Tibial nerve (tissue), 3 donors: Measurements from ENCODE around the gene TECPR2.

ENCODE experiments used
- POLR2A ChIP-seq, 2 donors: fragments of 450-650 bp; IDR thresholded peaks; one replicate each; pipeline ENCODE4 v1.6.1; 2017; ENCODE audit warnings: antibody characterized with exemption in 2 of 2, mild to moderate bottlenecking in 2 of 2, moderate library complexity in 2 of 2
- TF ChIP-seq, protein P1 (sequence below), 5 experiments: fragments of 200-600 bp in 3 of 5; fragments of 450-650 bp in 2 of 5; sonication (generic) in 3 of 5; IDR thresholded peaks; one replicate each; pipeline ENCODE4 v1.5.1; 2016 to 2019; ENCODE audit warnings: antibody characterized with exemption in 5 of 5, mild to moderate bottlenecking in 3 of 5, moderate library complexity in 2 of 5

GRCh38 chr14:102538602-102539543 is 176.1 kb downstream of the TECPR2 start:
- TF ChIP-seq, protein P1, sequence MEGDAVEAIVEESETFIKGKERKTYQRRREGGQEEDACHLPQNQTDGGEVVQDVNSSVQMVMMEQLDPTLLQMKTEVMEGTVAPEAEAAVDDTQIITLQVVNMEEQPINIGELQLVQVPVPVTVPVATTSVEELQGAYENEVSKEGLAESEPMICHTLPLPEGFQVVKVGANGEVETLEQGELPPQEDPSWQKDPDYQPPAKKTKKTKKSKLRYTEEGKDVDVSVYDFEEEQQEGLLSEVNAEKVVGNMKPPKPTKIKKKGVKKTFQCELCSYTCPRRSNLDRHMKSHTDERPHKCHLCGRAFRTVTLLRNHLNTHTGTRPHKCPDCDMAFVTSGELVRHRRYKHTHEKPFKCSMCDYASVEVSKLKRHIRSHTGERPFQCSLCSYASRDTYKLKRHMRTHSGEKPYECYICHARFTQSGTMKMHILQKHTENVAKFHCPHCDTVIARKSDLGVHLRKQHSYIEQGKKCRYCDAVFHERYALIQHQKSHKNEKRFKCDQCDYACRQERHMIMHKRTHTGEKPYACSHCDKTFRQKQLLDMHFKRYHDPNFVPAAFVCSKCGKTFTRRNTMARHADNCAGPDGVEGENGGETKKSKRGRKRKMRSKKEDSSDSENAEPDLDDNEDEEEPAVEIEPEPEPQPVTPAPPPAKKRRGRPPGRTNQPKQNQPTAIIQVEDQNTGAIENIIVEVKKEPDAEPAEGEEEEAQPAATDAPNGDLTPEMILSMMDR (IDR thresholded peaks at IDR 0.05): no peak
- TF ChIP-seq POLR2A (IDR thresholded peaks at IDR 0.05): no peak
